Bronchial smooth muscle cell (primary cell): Measurements from ENCODE around the gene CDCA8. TPM values are rescaled to one million over a fixed set of nuclear protein-coding genes. Genes with fewer than 3 reads are reported as not detected.

Source experiments
- total RNA-seq: library from RNA; depleted of rRNA; stranded (reverse); fragments of >200 nt; gene quantifications from 2 replicates; pipeline ENCODE4 v1.2.1, GENCODE V29; 2014

The CDCA8 gene
- total RNA-seq: 0.26 and 1.1 TPM in 2 replicates

DNA sequence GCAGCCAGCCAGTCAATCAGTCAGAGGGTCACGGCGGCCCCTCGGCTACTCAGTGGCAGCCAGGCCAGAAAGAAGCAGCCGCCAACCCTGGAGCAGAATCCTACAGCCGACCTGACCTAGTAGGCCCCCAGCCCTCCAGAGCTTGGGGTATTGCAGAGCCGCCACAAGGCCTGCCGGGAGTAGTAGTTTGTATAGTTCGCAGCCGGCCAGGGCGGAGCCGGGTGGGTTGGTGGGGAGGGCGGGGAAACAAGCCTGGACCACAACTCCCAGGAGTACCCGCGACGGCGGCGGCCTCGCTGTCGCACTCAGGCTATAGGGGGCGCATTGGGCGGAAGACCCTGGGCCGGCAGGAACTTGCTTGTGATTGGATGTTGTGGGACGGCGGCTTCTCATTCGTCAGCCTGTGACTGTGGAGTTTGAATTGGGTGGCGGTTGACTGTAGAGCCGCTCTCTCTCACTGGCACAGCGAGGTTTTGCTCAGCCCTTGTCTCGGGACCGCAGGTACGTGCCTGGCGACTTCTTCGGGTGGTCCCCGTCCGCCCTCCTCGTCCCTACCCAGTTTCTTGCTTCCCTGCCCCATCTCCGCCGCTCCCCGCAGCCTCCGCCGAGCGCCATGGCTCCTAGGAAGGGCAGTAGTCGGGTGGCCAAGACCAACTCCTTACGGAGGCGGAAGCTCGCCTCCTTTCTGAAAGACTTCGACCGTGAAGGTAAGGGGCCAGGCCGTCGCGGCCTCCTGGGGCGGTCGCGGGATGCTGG, at the start of gene CDCA8:
Gene CDCA8 (plus strand): TSS at position 439 of the 756 bp plus-strand sequence. CDS start 175 bp downstream, at position 614.

Other genes starting within 250 kb of the CDCA8 start
- gene ZC3H12A, start 217.9 kb upstream of the CDCA8 start, total RNA-seq: 5.8 and 6.3 TPM in 2 replicates
- gene MEAF6, start 177.8 kb upstream of the CDCA8 start, total RNA-seq: 34.5 and 44.3 TPM in 2 replicates
- gene SNIP1, start 138.2 kb upstream of the CDCA8 start, total RNA-seq: 11.8 and 15.0 TPM in 2 replicates
- 4.9 and 9.8 TPM in 2 replicates for gene DNALI1, start 135.6 kb upstream of the CDCA8 start, total RNA-seq
- gene GNL2, start 96.6 kb upstream of the CDCA8 start, total RNA-seq: 46.4 and 66.2 TPM in 2 replicates
- 0.16 and 1.8 TPM in 2 replicates for gene RSPO1, start 57.6 kb upstream of the CDCA8 start, total RNA-seq
- under 0.01 TPM in 1 of 2 replicates, not detected in the other for gene EPHA10, start 72.6 kb downstream of the CDCA8 start, total RNA-seq
- 0.32 and 1.8 TPM in 2 replicates for gene MANEAL, start 101.3 kb downstream of the CDCA8 start, total RNA-seq
- 6.5 and 18.4 TPM in 2 replicates for gene C1orf122, start 115.3 kb downstream of the CDCA8 start, total RNA-seq
- 5.8 TPM in 2 replicates for gene YRDC, start 115.7 kb downstream of the CDCA8 start, total RNA-seq
- 1.7 and 2.1 TPM in 2 replicates for gene MTF1, start 167.1 kb downstream of the CDCA8 start, total RNA-seq